Memory B cell (primary cell): ENCODE measurements around the gene CDH13.

Experiments used
- ATAC-seq: fragments of 150-1000 bp; cut with Tn5 transposase; 2 replicates; pipeline ENCODE4 v1.10.0; 2021; ENCODE audit warnings: low read depth, mild to moderate bottlenecking, moderate library complexity
- DNase-seq, 2 donors: peaks; one replicate each; pipeline ENCODE4 v3.0.0; 2022; ENCODE audit warnings: low spot score in 2 of 2
- H3K27ac Mint-ChIP-seq: one replicate; pipeline ENCODE4 v1.8.0; 2022; ENCODE audit warnings: mild to moderate bottlenecking, moderate library complexity, mixed read lengths
- H3K27me3 Mint-ChIP-seq: one replicate; pipeline ENCODE4 v1.8.0; 2022; ENCODE audit warnings: mixed read lengths
- H3K36me3 Mint-ChIP-seq: one replicate; pipeline ENCODE4 v1.8.0; 2022; ENCODE audit warnings: mild to moderate bottlenecking, mixed read lengths
- H3K4me1 Mint-ChIP-seq: one replicate; pipeline ENCODE4 v1.8.0; 2022; ENCODE audit warnings: mixed read lengths
- H3K4me3 Mint-ChIP-seq: one replicate; pipeline ENCODE4 v1.8.0; 2022; ENCODE audit warnings: mild to moderate bottlenecking, moderate library complexity, mixed read lengths
- H3K9me3 Mint-ChIP-seq: one replicate; pipeline ENCODE4 v1.8.0; 2022; ENCODE audit warnings: mixed read lengths

CDH13 gene

GRCh38 chr16:83835586-83836566 lies 1209.1 kb downstream of the CDH13 start:
- Mint-ChIP-seq H3K4me3 (no peak overlapping the region), H3K4me1 (peaks cover 2% of the 10 kb centered on the region), H3K27me3 (peaks cover 5% of the 10 kb centered on the region), H3K27ac (no peak overlapping the region), H3K9me3 (peaks cover 1% of the 10 kb centered on the region), H3K36me3 (peaks cover 2% of the 10 kb centered on the region)
- DNase-seq, result no peak
- ATAC-seq, result no peak

GRCh38 chr16:83837566-83837965 lies 1210.8 kb downstream of the CDH13 start:
- Mint-ChIP-seq H3K36me3 (peaks cover 2% of the 10 kb centered on the region), H3K27me3 (peaks cover 5% of the 10 kb centered on the region), H3K4me3 (no peak overlapping the region), H3K4me1 (peaks cover 11% of the 10 kb centered on the region), H3K9me3 (peaks cover 1% of the 10 kb centered on the region), H3K27ac (no peak overlapping the region)
- no peak for ATAC-seq
- DNase-seq, result no peak

- H3K27ac Mint-ChIP-seq, result no peak overlapping the region
Observed at GRCh38 chr16:83838151-83838550, 1211.4 kb downstream of the CDH13 start.

GRCh38 chr16:83839561-83839960 lies 1212.8 kb downstream of the CDH13 start:
- H3K4me3 Mint-ChIP-seq, result no peak overlapping the region
- H3K27ac Mint-ChIP-seq, result no peak overlapping the region
- DNase-seq (no peak), ATAC-seq (no peak)
- H3K9me3 Mint-ChIP-seq, result peaks cover 1% of the 10 kb centered on the region
- H3K27me3 Mint-ChIP-seq, result peaks cover 5% of the 10 kb centered on the region
- peaks cover 22% of the 10 kb centered on the region for H3K4me1 Mint-ChIP-seq
- peaks cover 2% of the 10 kb centered on the region for H3K36me3 Mint-ChIP-seq

More at GRCh38 chr16:83838151-83838550, 1211.4 kb downstream of the CDH13 start:
- Mint-ChIP-seq H3K4me1 (peaks cover 17% of the 10 kb centered on the region), H3K4me3 (no peak overlapping the region), H3K27me3 (peaks cover 5% of the 10 kb centered on the region), H3K36me3 (peaks cover 2% of the 10 kb centered on the region), H3K9me3 (peaks cover 1% of the 10 kb centered on the region)
- no peak for DNase-seq
- no peak for ATAC-seq

GRCh38 chr16:83840060-83840617 lies 1213.4 kb downstream of the CDH13 start:
- Mint-ChIP-seq H3K9me3 (peaks cover 1% of the 10 kb centered on the region), H3K4me3 (no peak overlapping the region), H3K4me1 (peaks cover 22% of the 10 kb centered on the region), H3K36me3 (peaks cover 2% of the 10 kb centered on the region), H3K27me3 (peaks cover 5% of the 10 kb centered on the region), H3K27ac (no peak overlapping the region)
- no peak for DNase-seq
- no peak for ATAC-seq

- Mint-ChIP-seq H3K27me3 (peaks cover 5% of the 10 kb centered on the region), H3K9me3 (peaks cover 1% of the 10 kb centered on the region), H3K36me3 (peaks cover 2% of the 10 kb centered on the region)
Observed at GRCh38 chr16:83842291-83842690, 1215.5 kb downstream of the CDH13 start.

GRCh38 chr16:83842756-83843507 lies 1216.2 kb downstream of the CDH13 start:
- H3K27ac Mint-ChIP-seq, result peak overlapping the region; percentile 37
- peaks cover 1% of the 10 kb centered on the region for H3K9me3 Mint-ChIP-seq
- peak; percentile 38 to 49 for DNase-seq
- H3K4me3 Mint-ChIP-seq, result peak overlapping the region; percentile 71
- peaks cover 3% of the 10 kb centered on the region for H3K27me3 Mint-ChIP-seq
- H3K36me3 Mint-ChIP-seq, result peaks cover 2% of the 10 kb centered on the region
- peaks cover 27% of the 10 kb centered on the region for H3K4me1 Mint-ChIP-seq
- ATAC-seq, result peak; percentile 90

More at GRCh38 chr16:83842291-83842690, 1215.5 kb downstream of the CDH13 start:
- ATAC-seq, result no peak
- Mint-ChIP-seq H3K4me1 (peaks cover 25% of the 10 kb centered on the region), H3K27ac (peak overlapping the region; percentile 37), H3K4me3 (peak overlapping the region; percentile 71)
- DNase-seq, result no peak

GRCh38 chr16:83843657-83844056 lies 1216.9 kb downstream of the CDH13 start:
- Mint-ChIP-seq H3K4me1 (peaks cover 25% of the 10 kb centered on the region), H3K27ac (peak overlapping the region; percentile 37), H3K4me3 (peak overlapping the region; percentile 71), H3K36me3 (no peaks in the 10 kb centered on the region), H3K9me3 (no peaks in the 10 kb centered on the region), H3K27me3 (no peaks in the 10 kb centered on the region)
- peak; percentile 48 for ATAC-seq
- no peak for DNase-seq

- H3K4me1 Mint-ChIP-seq, result peaks cover 25% of the 10 kb centered on the region
- ATAC-seq (no peak), DNase-seq (no peak)
- peak overlapping the region; percentile 67 for H3K27ac Mint-ChIP-seq
- H3K4me3 Mint-ChIP-seq, result peak overlapping the region; percentile 8
- no peaks in the 10 kb centered on the region for H3K27me3 Mint-ChIP-seq
- H3K36me3 Mint-ChIP-seq, result no peaks in the 10 kb centered on the region
- no peaks in the 10 kb centered on the region for H3K9me3 Mint-ChIP-seq
Observed at GRCh38 chr16:83845263-83845662, 1218.5 kb downstream of the CDH13 start.

- H3K27me3 Mint-ChIP-seq, result peaks cover 5% of the 10 kb centered on the region
- ATAC-seq (no peak), DNase-seq (no peak)
- H3K4me1 Mint-ChIP-seq, result peaks cover 16% of the 10 kb centered on the region
- H3K9me3 Mint-ChIP-seq, result no peaks in the 10 kb centered on the region
- H3K4me3 Mint-ChIP-seq, result no peak overlapping the region
- H3K36me3 Mint-ChIP-seq, result no peaks in the 10 kb centered on the region
- no peak overlapping the region for H3K27ac Mint-ChIP-seq
Observed at GRCh38 chr16:83847371-83848225, 1220.8 kb downstream of the CDH13 start.

- DNase-seq (no peak), ATAC-seq (no peak)
- H3K4me3 Mint-ChIP-seq, result no peak overlapping the region
- H3K9me3 Mint-ChIP-seq, result no peaks in the 10 kb centered on the region
- H3K27me3 Mint-ChIP-seq, result peaks cover 9% of the 10 kb centered on the region
- no peak overlapping the region for H3K27ac Mint-ChIP-seq
- no peaks in the 10 kb centered on the region for H3K36me3 Mint-ChIP-seq
- peaks cover 5% of the 10 kb centered on the region for H3K4me1 Mint-ChIP-seq
Observed at GRCh38 chr16:83849421-83849820, 1222.7 kb downstream of the CDH13 start.
